HG02938 (cell line): ENCODE measurements around the gene NR6A1.

Experiments used
- ATAC-seq: cut with Tn5 transposase; IDR thresholded peaks from one replicate; pipeline ENCODE4 v1.9.1; 2021; ENCODE audit warnings: mild to moderate bottlenecking, moderate library complexity; ENCODE audit not compliant: unreplicated experiment

Gene NR6A1

DNA sequence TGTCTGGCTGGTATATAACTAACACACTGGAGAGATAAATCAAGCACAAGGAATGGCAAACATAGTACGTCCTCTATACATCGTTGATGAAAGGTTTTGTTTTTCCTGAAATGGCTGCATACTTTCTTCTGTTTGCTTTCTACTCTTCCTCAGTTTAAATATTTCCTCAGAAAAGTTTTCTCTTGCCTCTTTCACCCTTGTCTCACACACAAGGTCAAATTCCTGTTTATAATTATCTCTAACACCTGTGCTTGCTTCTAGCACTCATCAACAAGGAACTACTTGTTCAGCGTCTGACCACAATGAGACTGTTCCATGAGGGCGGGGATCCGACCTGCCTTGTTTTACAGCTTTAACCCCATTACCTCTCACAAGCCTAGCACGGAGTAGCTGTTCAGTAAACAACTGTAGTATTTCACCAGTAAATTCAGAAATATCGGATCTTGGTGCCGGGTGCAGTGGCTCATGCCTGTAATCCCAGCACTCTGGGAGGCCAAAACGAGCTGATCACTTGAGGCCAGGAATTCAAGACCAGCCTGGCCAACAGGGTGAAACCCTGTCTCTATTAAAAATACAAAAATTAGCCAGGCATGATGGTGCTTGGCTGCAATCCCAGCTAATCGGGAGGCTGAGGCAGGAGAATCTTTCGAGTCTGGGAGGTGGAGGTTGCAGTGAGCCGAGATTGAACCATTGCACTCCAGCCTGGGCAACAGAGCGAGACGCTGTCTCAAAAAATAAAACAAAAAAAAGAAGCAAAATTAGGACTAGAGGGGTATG is 37.0 kb downstream of the NR6A1 start:
- ATAC-seq, result no peak

DNA sequence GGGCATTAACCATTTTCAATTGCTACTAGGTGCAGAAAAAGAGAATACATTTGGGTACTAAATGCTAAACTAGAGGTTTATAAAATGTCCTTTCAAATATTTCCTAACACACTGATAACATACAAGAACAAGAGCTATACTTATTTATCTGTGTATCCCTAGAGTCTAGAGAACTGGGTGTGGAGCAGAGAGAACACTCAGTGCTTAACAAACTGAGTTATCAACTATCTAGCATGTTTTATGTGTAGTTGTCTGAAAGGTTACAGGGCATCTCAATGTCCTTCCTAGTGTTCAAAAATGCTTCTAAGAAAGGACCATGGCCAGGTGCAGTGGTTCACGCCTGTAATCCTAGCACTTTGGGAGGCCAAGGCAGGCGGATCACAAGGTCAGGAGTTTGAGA is 40.3 kb downstream of the NR6A1 start:
- ATAC-seq, result no peak

DNA sequence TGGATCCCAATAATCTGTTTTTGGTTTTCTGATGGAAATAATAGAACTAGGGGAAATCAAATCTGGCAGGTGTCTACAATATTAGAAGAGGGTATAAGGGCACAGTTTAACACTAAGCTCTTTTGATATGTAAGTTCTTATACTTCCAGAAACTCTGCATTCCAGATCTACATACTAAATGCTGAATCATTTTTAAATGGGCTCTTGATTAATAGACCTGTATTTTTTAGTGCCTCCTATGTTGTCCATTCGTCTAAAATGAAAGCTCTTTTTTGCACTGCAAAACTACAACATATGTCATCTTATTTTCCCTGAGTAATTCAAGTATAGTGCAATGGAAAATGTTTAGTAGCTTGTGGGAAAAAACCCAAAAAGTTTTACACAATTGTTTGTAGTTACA is 44.2 kb downstream of the NR6A1 start:
- ATAC-seq, result no peak

DNA sequence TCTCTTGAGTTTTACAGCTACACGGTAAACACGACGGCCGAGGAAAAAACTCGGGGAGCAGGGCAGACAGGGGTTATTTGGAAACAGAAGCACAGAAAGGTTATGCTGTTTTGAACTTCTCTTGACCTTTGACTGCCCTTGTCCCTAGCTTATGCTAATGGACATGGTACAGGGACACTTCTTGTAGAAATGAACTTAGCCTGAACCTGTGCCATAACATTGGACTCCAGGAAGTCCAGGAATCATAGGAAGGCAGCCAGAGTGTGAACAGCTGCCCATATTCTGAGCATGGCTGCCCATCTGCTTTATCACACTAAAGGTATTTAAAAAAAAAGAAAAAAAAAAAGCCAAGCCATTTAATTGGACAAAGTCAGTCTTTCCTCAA is 46.1 kb downstream of the NR6A1 start:
- no peak for ATAC-seq

DNA sequence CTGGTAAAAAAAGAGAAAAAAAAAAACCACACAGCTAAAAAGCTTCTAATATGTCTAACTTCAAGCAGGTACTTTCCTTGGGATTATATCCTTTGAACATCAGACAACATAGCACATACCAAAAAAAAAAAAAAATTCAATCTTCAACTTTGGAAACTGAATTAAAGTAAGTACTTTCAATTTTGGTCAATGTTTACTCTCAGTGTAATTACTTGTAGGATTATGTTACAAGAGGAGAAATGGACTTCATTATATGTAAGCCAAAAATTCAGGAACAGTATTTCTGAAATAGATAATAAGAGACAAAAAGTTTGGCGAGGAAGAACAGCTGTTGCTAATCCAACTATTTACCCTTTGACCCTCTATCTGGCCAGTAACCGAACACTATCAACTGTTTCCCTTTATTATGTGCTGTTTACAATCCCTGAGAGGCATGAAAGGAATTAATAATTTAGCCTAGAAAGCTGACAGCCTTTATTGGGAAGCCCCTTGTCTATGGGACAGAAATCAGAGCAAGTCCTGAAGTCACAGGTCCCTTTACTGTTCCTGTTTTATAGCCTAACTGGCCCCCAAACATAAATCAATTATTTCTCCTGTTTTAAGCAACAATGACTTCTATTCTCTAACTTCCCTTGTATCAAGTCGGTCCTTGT is 46.6 kb downstream of the NR6A1 start:
- no peak for ATAC-seq

DNA sequence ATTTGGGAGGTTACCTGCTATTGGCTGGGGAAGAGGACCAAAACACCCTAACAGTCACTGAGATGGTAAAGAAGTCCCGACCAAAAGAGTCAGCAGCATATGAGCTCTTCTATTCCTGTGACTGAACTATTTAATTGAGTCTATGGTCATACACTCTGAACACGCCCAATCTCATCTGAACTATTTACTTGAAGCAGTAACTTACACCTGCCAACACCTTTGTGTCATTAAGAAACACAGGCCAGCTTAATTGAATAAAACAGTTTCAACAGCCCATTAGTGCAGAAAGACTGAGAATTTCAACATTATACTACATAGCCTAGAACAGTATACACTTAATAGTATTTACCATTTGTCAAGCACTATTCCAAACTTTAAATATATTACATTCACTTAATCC is 47.8 kb downstream of the NR6A1 start:
- no peak for ATAC-seq

DNA sequence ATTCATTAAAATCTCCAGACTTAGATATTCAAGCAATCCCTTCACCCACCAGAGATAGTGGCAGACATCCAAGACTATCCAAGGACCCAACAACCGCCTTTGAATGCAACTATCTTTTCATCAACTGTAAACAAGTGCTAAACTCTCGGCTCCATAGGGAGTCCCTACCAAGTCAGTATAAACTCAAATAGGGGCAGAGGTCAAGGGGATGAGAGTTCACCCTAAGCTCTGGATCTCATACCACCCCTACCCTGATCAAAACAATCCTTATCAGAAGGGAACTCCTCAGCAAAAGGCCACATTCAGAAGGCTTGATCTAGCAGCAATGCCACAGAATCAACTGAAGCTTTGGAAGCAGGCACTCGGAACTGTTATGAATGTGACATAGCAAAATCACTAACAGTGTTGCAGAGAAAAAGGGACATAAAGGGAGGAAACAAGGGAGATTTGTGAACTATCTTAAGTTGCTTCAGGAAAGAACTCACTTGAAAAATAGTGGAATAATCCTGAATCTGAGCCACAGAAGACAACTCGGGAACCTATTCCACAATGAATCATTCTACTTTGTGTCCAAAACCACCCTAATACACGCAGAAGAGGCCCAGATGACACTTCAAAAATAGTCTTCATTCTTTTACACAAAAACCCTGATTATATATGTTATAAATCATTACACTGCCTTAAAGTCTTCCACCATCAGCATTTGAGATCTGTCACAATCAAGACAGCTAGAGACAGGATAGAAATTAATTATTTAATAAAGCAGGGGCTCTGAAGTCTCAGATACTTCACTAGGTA is 49.8 kb downstream of the NR6A1 start:
- no peak for ATAC-seq

DNA sequence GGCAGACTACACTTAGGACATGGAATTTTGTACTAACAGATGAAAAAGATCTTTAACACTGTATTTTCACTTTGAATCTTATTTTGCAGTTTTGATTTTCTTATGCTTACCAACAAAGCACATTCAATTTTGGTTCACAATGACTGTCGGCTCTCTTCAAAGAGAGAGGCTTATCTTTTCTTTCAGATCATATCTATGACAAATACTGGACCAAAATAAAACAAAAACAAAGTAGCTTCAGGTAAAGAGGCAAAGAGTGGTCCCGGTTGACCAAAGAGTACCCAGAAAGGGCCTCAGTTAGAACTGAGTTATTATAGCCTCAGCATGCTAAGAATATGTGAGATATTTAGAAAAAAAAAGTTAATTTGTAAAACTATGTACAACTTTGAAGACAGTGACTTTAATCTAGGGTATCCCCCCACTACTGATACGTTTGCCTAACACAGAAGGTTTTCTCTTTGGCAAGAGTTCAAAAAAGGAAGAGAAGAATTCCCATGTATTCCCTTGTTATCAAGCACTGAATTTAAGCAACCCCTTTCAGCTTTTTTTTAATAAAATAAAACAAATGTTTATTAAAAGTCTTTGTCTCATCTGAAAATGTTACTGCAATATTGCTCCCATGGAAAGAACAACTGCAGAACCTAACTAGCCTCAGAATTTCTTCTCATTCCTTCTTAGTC is 50.5 kb downstream of the NR6A1 start:
- no peak for ATAC-seq

DNA sequence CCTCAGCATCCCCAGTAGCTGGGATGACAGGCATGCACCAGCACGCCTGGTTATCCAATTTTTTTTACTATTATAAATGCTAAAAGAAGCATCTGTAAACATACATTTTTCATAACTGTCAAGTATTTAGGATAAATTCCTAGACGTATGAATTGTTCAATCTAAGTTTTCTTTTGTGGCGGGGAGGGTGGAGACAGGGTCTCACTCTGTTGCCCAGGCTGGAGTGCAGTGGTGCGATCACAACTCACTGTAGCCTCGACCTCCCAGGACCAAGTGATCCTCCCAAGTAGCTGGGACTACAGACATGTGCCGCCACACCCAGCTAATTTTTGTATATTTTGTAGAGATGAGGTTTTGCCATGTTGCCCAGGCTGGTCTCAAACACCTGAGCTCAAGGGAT is 52.2 kb downstream of the NR6A1 start:
- no peak for ATAC-seq

DNA sequence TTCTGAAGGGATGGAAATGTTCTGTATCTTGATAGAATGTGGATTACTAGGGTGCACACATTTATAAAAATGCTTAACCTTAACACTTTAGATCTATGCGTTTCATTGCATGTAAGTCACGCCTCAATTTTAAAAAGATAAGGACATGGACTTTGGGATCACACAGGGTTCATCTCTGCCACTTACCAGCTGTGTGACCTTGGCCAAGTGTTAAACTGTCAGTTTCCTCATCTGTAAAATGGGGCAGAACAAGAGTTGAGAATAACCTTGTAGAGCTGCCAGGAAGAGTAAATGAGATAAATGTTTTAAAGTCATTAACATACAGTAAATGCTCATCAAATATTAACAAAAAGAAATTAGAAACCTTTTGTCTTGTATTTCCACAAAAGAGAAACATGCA is 53.5 kb downstream of the NR6A1 start:
- no peak for ATAC-seq

DNA sequence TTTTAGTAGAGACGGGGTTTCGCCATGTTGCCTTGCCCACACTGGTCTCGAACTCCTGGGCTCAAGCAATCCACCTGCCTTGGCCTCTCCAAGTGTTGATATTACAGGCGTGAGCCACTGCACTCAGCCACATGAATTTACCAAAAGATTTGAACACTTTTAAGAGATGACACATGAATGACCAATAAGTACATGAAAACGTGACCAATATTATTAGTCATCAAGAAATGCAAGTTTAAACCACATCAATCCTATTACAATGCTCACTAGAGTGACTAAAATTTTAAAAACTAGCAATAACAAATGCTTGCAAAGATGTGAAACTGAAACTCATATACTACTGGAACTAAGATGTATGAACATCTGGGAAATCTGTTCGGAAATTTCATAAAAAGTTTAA is 54.3 kb downstream of the NR6A1 start:
- no peak for ATAC-seq

DNA sequence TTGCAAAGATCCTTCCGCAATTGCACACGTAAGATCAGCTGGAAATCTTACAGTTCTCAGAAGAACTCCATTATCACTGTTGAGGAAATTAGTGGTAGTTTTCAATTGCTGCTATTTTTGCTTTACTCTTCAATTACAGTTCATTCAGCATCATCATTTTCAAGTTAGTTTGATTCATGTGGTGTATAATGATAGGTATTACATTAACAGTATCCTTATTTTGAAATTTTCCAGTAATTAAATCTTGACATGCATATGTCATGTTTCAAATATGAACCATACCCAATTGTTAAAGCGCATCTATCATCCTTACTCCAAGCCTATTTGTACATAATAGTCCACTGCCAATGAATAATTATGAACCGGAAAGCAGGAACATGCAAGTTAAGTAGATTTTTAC is 60.3 kb downstream of the NR6A1 start:
- ATAC-seq, result no peak

DNA sequence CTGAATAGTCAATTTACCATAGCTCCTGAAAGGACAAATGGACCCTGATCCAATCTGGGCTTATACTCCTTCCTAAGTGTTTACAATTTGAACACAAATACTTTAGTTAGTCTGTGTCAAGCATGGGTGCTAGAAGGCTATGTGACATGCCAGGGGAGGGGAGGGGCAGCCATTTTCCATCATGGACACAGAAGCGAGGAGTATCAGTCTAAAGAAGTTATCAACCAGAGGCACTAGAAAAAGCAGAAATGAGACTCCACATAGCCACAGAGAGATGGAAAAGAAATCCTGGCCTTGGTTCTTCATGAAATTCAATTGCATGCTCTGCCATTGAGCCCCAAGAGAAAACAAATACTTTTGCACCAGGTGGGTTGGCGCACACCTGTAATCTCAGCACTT is 61.8 kb downstream of the NR6A1 start:
- no peak for ATAC-seq

DNA sequence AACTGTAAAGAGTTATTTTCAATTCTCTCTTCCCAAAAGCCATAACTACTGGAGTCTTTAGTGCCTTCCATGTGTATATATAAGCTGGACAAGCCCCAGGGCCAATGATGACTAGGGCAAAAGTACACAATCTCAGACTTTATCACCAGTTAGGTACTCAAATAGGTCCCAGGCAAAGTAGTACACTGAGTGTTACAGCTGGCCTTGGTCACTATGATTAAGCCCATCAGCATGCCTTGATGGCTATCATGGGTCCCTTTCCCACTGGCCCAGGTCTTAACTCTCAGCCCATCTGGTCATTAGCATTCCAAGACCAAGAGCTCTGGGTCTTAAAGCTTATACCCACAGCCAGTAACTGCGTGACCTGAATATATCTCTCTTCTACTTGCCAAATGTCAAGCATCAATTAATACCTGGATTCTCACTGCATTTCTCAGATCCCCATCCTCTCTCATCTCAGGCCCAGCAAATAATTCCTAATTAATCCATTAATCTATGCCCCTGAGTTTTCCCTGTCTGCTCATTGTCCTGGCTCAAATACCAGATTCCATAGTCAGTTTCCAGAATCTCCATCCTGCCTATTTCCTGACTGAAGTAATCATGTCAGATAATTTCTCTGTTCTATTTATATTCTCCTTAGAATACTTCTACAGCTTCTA is 62.3 kb downstream of the NR6A1 start:
- no peak for ATAC-seq

DNA sequence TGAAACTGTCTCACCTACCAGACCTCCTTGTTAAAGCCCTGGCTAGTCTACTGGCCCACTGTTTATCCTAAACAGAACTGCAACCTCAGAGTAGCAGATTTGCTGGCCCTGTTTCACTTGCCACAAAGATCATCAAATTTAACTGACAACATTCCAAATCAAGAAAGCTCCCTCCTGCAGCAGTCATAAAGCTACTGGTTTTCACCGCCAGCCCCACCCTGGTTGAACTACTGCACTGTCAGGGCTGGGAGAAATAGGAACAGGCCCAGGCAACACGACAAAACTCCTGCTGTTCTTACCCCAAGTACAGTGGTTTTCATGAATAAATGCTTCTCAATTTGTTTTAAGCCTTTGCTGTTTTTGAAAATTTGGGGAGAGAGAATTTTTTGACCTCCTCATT is 63.0 kb downstream of the NR6A1 start:
- no peak for ATAC-seq

DNA sequence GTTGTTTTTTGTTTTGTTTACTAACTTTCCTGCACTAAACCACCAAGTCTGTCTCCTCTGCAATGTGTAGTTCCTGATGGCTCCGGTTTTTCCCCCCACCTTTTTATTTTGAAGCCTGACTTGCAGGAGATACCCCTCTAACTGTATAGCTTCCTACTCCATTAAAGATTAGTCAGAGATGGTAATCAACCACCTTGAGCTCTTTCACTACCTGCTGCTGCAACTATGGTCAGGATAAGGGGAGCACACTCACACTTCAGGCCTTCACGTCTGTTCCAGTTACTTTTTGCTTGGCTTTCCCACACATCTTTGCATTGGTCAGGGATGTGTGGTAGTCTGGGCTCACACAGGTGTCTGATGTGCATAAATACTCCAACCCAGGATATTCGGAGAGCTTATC is 63.4 kb downstream of the NR6A1 start:
- no peak for ATAC-seq

DNA sequence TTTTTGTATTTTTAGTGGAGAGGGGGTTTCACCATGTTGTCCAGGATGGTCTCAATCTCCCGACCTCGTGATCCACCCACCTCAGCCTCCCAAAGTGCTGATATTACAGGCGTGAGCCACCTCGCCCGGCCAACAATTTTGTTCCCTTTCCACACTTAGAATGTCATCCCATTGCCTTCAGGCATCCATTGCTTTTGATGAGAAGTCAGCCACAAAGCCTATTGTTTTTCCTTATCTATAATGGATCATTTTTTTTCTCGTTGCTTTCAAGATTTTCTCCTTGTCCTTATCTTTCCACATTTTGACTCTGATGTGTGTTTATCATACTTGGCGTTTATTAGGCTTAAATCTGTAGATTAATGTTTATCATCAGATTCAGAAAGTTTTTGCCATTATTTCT is 64.4 kb downstream of the NR6A1 start:
- ATAC-seq, result no peak

DNA sequence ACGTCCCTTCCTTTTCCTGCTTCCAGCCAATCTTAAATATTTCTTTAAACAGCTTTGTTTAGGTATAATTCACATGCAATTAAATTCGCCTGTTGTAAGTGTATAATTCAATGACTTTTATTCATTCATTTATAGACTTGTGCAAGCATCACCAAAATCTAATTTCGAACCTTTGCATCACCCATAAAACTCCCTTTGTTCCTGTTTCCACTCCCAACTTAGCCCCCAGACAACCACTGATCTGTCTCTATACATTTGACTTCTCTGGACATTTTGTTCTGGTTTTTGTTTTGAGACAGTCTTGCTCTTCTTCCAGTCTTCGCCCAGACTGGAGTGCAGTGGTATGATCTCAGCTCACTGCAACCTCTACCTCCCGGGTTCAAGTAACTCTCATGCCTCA is 71.5 kb downstream of the NR6A1 start:
- ATAC-seq, result no peak

DNA sequence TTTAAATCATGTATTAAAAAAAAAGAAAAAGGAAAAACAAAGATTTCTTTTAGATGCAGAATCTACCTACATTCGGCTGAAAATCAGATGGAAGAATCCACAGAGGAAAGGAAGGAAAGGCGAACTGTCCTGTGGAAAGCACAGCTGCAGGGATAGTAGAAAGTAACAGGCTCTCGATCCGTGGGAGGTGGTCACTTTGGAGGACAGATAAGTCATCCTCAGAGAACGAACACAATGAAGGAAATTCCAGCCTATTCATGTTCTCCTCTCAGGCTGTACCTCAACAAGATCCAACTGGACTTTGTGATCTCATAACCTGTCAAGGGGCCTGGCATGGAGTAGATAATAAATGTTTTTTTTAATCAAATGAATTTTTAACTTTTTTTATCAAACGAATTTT is 72.8 kb downstream of the NR6A1 start:
- ATAC-seq, result no peak

DNA sequence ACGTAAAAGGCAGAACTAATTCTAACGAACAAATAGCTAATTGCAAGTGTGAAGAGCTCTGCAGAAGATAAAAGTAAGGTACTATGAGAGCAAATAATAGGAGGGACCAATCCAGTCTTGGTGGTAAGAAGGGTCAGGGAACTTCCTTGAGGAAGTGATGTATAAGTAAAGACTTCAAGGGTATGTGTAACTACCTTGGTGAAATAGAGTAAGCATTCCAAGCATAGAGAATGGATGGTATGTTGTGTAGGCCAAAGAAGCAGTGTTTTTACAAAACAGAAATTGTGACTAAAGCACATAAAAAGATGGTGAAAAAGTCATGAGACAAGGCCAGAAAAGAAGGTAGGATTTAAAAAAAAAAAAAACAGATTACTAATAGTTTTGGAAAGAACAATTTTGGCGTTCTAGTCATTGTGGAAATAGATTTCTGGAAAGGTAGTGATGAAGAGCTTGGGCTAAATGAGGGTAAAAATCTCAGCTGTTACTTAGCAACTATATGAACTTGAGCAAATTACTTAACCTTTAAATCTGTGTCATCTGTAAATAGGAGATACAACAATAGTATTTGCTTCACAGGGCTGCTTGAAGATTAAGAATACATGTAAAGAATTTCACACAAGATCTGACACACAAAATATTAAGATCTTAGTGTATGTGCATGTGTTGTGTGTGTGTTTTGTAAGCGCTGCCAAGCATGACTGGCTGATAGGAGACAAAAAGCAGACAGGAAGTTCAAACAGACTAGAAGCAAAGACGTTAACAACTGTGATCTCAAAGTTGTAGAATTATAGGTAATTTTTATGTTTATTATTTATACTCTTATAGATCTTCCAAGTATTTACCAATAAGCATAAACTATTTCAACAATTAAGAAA is 73.5 kb downstream of the NR6A1 start:
- ATAC-seq, result no peak
